GM18520 (cell line): ENCODE data around the gene NSUN3.
"Not testable (repeated sequence)": the region's sequence is repeated elsewhere in the genome, so short reads cannot be mapped to it uniquely, and the experiment has no call there.

Source experiments
- ATAC-seq: cut with Tn5 transposase; IDR thresholded peaks from one replicate; pipeline ENCODE4 v1.9.1; 2021; ENCODE audit not compliant: unreplicated experiment

Gene NSUN3

GRCh38 chr3:94066506-94067500, 3.9 kb downstream of the NSUN3 start:
- ATAC-seq = no peak

DNA sequence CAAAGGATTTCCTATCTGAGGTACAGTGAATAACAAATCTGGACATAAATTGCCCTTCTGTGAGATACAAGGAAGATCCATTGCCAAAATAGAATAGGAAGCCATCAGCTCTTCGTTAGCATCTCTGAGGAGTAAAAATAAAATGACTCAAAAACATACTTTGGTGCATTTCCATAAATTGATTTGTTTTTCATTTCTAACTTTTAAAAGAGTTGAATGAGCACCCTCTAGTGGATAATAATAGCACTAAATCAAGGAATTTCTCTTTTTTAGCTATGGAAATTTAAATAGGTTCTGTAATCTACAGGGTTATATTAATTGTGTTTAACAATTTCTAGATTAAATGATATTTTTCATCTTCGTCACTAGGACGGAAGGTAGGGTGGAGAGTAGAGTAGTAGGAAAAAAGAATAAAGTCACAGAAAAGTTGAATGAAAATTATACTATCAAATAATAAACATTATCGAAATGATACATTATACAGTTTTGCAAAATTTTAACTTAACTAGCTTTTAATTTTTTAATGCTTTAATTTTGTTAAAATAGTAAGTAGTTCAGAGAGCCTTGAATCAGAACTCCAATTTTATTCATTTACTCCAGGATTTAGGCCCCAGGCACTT, 6.4 kb downstream of the NSUN3 start:
- ATAC-seq = no peak

DNA sequence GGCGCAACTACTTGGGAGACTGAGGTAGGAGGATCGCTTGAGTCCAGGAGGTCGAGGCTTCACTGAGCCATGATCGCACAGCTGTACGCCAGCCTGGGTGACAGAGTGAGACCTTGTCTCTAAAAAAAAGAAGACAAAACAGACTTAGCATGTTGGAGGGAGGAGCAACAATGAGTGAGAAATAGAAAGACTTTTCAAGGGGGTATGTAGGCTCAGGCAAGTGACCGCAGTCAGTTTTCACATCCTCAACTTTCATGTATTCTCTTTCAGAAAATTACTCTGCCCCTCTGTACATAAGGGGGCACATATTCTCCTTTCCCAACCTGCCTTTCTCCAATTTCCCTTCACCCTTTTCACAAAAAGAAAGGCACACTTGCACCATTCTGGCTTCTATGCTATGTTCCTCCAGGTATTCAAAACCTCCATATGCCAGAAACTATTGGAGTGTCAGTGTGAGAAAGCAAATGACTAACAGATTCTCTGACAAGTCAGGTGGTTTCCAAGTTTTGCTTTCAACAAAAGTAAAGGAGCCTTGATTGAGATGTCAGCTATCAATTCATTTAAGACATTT, 7.6 kb downstream of the NSUN3 start:
- peak; percentile 54 for ATAC-seq

DNA sequence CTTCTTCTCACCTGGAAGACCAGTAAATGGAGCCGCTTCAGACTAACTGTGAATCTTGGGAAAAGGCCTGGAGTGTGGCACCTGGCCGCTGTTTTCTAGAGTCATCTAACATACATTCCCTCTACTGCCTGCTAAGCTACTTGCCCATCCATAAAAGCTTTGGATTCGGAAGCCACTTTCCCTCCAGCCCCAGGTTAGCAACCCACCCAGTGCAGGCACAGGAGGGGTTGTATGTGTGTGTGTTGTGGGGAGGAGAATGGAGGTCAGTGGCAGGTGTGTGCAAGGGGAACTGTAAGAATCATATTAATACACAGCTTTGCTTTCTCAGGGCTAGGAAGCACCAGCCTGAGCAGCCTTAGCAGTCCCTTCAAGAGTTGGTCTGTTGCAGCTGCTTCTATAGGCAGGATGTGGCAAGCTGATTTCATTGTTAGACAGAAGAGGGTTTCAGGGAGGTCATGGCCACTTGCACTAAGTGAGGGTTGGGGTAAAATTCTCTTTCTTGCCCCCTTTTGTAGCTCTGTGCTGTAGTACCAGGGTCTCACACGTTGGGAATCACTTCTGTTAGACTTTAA, 8.9 kb downstream of the NSUN3 start:
- ATAC-seq = peak; percentile 67

- no peak for ATAC-seq
Measured at GRCh38 chr3:94076055-94076454, 13.2 kb downstream of the NSUN3 start.

- not testable (repeated sequence) for ATAC-seq
Measured at GRCh38 chr3:94080552-94080951, 17.7 kb downstream of the NSUN3 start.

DNA sequence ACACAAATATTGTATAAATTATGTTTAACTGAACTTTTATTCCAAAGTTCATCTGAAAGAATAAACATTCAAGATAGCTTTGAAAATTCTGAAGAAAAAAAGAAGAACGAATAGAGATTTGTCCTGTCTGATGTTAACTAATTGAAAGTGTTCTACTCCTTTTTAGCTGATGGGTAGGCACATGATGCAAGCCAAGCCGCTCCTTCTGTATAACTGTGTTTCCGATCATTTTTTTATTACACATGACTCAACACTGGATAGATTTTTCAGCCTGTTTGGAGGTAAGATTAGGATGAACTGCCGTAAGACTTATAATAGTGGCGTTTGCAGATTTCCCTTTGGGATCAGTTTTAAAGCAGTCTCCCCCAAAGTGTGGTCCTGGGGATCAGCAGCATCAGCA, 19.0 kb downstream of the NSUN3 start:
- ATAC-seq = no peak

DNA sequence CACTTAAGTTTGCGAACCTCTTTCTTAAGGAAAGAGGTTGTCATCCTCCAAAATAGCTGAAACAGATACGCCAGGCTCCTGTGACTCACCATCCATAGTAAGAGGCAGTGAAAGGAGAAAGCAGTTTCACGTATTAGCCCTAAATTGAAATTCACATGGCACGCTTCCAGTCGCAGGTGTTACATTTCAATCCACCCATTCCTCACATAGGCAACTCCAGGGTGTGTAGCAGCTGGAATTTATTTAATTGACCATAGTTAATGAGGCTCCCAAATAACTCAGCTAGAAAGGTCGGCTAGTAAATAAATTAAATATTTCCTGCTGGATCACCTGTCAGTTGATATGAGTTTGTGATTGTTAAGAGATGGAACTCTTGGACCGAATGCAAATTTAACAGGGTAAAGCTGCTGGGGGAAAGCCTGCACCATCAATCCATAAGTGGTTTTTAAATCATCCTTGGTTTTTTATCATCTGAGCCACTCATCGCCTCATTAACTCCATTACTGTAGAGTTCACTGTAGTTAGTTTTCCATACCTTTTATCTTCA, 19.6 kb downstream of the NSUN3 start:
- ATAC-seq = no peak

DNA sequence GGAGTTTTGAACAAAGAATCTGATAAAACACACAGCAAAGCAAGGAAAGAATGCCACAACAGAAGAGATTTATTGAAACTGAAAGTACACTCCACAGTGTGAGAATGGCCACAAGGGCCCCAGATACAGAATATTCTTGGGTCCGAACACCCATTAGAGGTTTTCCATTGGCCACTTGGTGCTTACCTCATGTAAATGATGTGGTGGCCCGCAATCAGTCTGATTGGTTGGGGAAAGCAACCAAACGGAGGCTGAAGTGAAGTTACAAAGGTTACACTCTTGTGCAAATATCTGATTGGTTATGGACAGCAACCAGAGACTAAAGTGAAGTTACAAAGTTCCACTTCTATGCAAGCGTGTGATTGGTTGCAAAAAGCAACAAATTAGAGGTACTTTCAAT, 20.4 kb downstream of the NSUN3 start:
- ATAC-seq = peak; percentile 83

DNA sequence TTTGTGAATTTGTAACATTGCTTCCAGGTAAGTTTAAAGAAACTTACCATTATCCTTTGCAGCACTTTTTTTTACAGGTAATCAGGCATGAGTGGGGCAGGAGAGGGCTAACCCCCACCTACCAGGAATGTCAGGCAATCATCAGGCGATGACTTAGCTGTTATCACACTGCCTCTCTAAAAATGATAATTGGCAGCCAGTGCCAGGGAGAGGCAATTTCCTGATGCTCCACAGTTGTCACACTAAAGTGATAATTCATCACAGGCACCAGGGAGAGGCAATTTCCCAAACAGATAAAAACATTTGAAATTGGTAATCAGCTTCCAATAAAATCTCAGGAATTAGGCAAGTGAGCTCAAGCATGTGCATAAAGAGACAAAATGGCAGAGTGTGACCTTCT, 26.3 kb downstream of the NSUN3 start:
- no peak for ATAC-seq

GRCh38 chr3:94092086-94092485, 29.2 kb downstream of the NSUN3 start:
- no peak for ATAC-seq

DNA sequence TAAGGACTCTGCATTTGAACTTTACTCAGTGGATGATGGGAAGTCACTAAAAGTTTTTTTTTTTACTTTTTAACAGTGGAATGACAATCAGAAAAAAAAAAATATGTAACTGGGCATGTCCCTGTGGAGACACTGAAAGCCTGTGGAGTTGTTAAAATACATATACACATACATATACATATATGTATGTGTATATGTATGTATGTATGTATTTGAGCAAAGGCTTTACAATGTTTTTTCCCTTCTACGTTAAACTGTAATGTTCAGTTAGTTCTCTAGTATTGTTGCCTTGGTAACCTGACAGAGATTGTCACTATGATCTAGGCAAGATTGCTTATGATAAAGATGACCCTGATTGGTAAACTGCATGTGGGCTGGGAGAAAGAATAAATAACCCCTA, 30.3 kb downstream of the NSUN3 start:
- ATAC-seq = no peak

GRCh38 chr3:94095111-94095510, 32.2 kb downstream of the NSUN3 start:
- no peak for ATAC-seq

DNA sequence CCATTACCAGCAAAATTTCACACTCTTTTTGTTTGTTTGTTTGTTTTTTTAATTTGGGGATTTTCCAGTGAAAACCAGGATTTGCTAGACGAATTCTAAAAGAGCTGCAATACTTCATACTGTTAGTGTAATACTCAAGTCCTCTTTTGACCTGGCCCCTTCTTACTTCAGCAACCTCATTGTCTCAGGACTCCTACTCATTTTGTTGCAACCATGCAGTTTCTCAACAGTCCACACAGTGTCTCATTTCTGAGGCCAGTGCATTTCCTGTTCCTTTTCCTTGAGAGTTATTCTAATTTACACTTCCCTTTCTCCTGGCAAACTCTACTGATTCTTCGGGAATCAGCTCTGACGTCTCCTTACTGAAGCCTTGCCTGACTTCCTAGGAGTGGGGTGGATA, 35.6 kb downstream of the NSUN3 start:
- no peak for ATAC-seq

- ATAC-seq = no peak
Measured at GRCh38 chr3:94099311-94099710, 36.5 kb downstream of the NSUN3 start.

GRCh38 chr3:94101860-94102259, 39.0 kb downstream of the NSUN3 start:
- ATAC-seq = no peak

GRCh38 chr3:94106268-94106667, 43.4 kb downstream of the NSUN3 start:
- no peak for ATAC-seq

- ATAC-seq = not testable (repeated sequence)
Measured at GRCh38 chr3:94110232-94110631, 47.4 kb downstream of the NSUN3 start.

DNA sequence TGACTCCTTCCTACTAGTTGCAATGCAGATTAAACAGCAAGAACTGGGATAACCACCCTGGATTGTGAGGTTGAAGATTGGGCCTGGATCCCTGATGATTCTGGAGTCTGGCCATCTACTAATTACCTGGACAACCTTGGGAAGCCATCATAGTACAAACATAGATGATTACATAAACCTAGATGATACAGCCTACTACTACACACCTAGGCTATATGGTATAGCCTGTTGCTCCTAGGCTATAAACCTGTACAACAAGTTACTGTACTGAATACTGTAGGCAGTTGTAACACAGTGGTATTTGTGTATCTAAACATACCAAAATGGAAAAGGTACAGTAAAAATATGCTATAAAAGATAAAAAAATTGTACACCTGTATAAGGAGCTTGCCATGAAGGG, 48.0 kb downstream of the NSUN3 start:
- ATAC-seq = no peak

DNA sequence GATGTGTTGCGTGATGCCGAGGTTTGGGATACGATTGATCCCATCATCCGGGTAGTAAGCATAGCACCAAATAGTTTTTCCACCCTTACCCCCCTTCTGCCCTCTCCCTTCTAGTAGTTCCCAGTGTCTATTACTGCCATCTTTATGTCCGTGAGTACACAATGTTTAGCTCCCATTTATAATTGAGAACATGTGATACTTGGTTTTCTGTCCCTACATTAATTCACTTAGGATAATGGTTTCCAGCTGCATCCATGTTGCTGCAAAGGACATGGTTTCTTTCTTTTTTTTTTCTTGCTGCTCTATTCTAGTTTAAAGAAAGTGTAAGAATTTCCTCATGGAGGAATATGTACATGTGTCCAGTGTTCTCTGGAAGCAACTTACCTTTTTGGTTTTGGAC, 51.8 kb downstream of the NSUN3 start:
- ATAC-seq = no peak

- no peak for ATAC-seq
Measured at GRCh38 chr3:94115482-94115881, 52.6 kb downstream of the NSUN3 start.
